Type B pancreatic cell (in vitro differentiated cells): ENCODE results near the gene MGST1. TPM values are rescaled to one million over a fixed set of nuclear protein-coding genes. Genes with fewer than 3 reads are reported as not detected.

ENCODE experiments used
- DNase-seq: peaks from one replicate; pipeline ENCODE4 v3.0.0; 2021; ENCODE audit warnings: mixed read lengths; ENCODE audit not compliant: unreplicated experiment; ENCODE audit errors: extremely low spot score
- H3K27ac Mint-ChIP-seq: 2 replicates; pipeline ENCODE4 v1.8.0; 2021; ENCODE audit warnings: mild to moderate bottlenecking, mixed read lengths
- H3K27me3 Mint-ChIP-seq: 2 replicates; pipeline ENCODE4 v1.8.0; 2021; ENCODE audit warnings: mixed read lengths
- H3K36me3 Mint-ChIP-seq: 2 replicates; pipeline ENCODE4 v1.8.0; 2021; ENCODE audit warnings: mixed read lengths
- H3K4me1 Mint-ChIP-seq: one replicate; pipeline ENCODE4 v1.8.0; 2021; ENCODE audit warnings: mixed read lengths; ENCODE audit not compliant: unreplicated experiment
- H3K4me3 Mint-ChIP-seq: 2 replicates; pipeline ENCODE4 v1.8.0; 2021; ENCODE audit warnings: mild to moderate bottlenecking, mixed read lengths
- H3K9me3 Mint-ChIP-seq: 2 replicates; pipeline ENCODE4 v1.8.0; 2021; ENCODE audit warnings: mixed read lengths
- total RNA-seq: library from RNA; stranded (reverse); gene quantifications from 2 replicates; pipeline ENCODE4 v1.2.1, GENCODE V29; 2021; ENCODE audit warnings: low replicate concordance
- TF ChIP-seq, protein P1 (sequence below): fragments of 200-600 bp; sonication (generic); conservative IDR thresholded peaks from 2 replicates; pipeline ENCODE4 v1.5.0; 2021; ENCODE audit warnings: antibody characterized with exemption, mild to moderate bottlenecking

MGST1 gene
- total RNA-seq, 1 donor from 2014 or later, result 71.6 TPM

DNA sequence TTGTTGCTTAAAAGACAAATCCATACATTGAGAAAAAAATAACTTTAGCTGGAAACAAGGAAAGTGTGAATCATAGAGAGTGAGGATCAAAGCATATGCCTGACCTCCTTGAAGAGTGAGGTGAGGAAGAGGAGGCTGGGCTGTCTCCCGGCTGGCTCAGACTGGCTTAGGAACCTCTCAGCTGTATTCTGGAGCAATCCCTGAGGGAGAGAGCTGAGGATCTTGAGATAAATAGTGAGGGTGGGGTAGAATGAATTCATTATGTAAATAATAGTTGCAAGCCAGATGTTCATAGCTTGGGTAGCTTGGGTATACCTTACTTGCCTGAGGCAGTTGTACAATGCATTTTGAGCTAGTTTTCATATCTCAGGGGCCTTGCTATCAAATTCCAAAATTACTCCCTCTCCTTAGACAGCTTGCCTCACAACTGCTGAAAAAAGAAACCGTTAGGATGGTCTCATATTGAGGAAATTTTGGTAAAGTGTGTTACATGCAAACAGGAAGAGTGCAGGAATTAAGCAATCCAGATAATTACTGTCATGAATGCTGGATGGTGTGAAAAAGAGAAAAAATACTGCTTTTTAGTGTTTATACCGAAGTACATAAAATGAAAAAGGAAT lies 39.5 kb upstream of the MGST1 start:
- H3K27ac Mint-ChIP-seq, result no peak overlapping the region
- H3K4me3 Mint-ChIP-seq, result no peak overlapping the region

DNA sequence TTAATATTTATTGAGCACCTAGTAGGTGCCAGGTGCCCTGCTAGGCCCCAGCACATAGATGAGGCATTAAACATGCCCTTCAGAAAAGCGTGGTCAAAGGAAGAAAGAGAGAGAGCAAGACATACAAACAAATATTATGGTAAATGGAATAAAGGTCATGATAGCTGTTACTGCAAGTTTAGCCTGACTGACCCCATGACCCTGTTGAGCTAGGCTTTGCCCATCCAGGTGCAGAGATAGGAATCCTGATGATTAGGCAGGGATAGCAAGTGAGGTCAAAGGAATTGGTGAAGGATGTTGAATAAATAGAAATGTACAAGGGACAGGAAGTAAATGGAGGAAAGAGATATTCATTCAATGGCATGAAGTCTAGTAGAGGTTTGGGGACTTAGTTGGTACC lies 36.5 kb upstream of the MGST1 start:
- H3K4me3 Mint-ChIP-seq, result no peak overlapping the region
- no peak overlapping the region for H3K27ac Mint-ChIP-seq
- H3K27me3 Mint-ChIP-seq, result no peaks in the 10 kb centered on the region
- no peaks in the 10 kb centered on the region for H3K4me1 Mint-ChIP-seq
- DNase-seq, result no peak
- H3K9me3 Mint-ChIP-seq, result peaks cover 4% of the 10 kb centered on the region
- TF ChIP-seq, protein P1, sequence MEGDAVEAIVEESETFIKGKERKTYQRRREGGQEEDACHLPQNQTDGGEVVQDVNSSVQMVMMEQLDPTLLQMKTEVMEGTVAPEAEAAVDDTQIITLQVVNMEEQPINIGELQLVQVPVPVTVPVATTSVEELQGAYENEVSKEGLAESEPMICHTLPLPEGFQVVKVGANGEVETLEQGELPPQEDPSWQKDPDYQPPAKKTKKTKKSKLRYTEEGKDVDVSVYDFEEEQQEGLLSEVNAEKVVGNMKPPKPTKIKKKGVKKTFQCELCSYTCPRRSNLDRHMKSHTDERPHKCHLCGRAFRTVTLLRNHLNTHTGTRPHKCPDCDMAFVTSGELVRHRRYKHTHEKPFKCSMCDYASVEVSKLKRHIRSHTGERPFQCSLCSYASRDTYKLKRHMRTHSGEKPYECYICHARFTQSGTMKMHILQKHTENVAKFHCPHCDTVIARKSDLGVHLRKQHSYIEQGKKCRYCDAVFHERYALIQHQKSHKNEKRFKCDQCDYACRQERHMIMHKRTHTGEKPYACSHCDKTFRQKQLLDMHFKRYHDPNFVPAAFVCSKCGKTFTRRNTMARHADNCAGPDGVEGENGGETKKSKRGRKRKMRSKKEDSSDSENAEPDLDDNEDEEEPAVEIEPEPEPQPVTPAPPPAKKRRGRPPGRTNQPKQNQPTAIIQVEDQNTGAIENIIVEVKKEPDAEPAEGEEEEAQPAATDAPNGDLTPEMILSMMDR, result no peak
- peaks cover 9% of the 10 kb centered on the region for H3K36me3 Mint-ChIP-seq

More for the DNA sequence above, 39.5 kb upstream of the MGST1 start:
- DNase-seq, result no peak
- Mint-ChIP-seq H3K27me3 (no peaks in the 10 kb centered on the region), H3K4me1 (no peaks in the 10 kb centered on the region), H3K36me3 (peaks cover 9% of the 10 kb centered on the region), H3K9me3 (peaks cover 3% of the 10 kb centered on the region)
- TF ChIP-seq, protein P1, result no peak

DNA sequence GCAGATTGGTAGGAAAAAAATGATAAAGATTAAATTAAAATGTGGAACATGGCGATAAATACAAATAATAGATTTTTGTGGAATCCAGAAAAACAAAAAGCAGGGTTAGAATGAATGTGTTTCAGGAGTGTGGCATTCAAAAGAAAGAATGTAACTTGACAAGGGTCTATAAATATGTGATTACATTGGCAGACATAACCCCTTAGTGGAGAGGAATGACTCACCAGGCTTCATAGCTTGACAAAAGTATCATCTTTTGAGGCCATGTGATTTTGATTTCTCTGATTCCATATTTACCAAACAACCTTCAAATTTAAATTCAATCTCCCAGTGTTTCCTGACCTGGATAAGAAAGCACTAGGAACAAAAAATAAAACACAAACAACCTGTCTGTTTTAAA lies 24.4 kb upstream of the MGST1 start:
- Mint-ChIP-seq H3K27ac (no peak overlapping the region), H3K4me1 (no peaks in the 10 kb centered on the region), H3K36me3 (peaks cover 4% of the 10 kb centered on the region), H3K9me3 (no peaks in the 10 kb centered on the region), H3K4me3 (no peak overlapping the region), H3K27me3 (no peaks in the 10 kb centered on the region)
- TF ChIP-seq, protein P1, result no peak
- DNase-seq, result no peak

DNA sequence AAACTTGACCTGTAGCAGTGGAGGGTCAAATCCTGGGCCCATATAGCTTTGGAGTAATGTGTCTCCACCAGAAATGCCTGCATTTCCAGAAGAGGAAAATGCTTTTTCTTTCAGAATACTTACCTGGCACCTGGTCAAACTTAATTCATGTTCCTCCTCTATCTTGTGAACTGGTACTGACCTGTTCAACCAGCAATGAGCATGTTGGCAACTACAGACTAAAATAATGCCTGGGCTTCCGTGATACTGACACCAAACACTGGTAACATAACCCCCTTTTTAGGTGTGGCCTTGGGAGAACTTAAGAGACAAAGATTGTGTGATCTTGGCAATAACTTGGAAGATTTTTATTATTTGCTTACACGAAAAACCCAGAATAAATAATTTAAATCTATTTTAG lies 23.8 kb upstream of the MGST1 start:
- peaks cover 4% of the 10 kb centered on the region for H3K36me3 Mint-ChIP-seq
- no peak for DNase-seq
- H3K4me1 Mint-ChIP-seq, result no peaks in the 10 kb centered on the region
- H3K27ac Mint-ChIP-seq, result no peak overlapping the region
- H3K4me3 Mint-ChIP-seq, result no peak overlapping the region
- TF ChIP-seq, protein P1, result no peak
- H3K9me3 Mint-ChIP-seq, result no peaks in the 10 kb centered on the region
- H3K27me3 Mint-ChIP-seq, result no peaks in the 10 kb centered on the region

DNA sequence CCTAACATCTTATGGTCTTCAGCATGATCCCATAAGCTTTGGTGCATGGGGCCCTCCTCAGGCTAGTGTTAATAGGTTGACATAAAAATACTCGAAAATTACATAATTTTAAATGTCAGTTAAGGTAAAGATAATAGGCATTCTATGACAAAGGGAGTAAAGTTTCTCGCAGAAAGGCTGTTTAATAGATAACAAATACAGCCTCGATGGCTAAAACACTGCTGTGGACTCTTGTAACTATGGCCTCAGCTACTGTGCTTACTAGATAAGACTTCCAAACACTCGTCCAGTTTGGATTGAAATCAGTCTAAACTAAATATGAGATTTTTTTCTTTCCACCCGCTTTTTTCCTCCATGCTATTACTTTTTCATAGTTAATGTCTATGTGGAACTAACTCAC lies 23.2 kb upstream of the MGST1 start:
- no peaks in the 10 kb centered on the region for H3K27me3 Mint-ChIP-seq
- no peak for DNase-seq
- H3K4me1 Mint-ChIP-seq, result no peaks in the 10 kb centered on the region

More for the DNA sequence above, 23.2 kb upstream of the MGST1 start:
- no peak overlapping the region for H3K27ac Mint-ChIP-seq
- TF ChIP-seq, protein P1, result no peak
- H3K36me3 Mint-ChIP-seq, result peaks cover 4% of the 10 kb centered on the region
- no peaks in the 10 kb centered on the region for H3K9me3 Mint-ChIP-seq
- no peak overlapping the region for H3K4me3 Mint-ChIP-seq
